ENCODE results near the gene TCTA. TPM values are rescaled to one million over a fixed set of nuclear protein-coding genes. Genes with fewer than 3 reads are reported as not detected.

TCTA gene
- total and polyA plus RNA-seq, 10 of the 15 experiments (the other 5 are each of a cell fraction or from before 2014, with no cell fraction given), result 6.5 to 30.5 (median 18.3) TPM

DNA sequence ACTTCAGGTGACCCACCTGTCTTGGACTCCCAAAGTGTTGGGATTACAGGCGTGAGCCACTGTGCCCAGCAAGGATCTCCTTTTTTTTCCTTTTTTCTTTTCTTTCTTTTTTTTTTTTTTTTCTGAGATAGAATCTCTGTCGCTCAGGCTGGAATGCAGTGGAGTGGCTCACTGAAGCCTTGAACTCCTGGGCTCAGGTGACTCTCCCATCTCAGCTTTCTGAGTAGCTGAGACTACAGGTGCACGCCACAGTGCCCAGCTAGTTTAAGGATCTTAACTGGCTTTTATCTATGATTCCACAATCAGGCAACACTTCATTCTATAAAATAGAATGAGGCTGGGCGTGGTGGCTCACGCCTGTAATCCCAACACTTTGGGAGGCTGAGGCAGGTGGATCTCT, 33.2 kb downstream of the TCTA start (continued):
- TF ChIP-seq NFXL1 (IDR thresholded peaks at IDR 0.05; ENCODE audit: borderline replicate concordance) (no peak), EZH2 (IDR thresholded peaks at IDR 0.05; ENCODE audit: borderline replicate concordance, control insufficient read depth, low read depth, low read length) (no peak), KAT2A (conservative IDR thresholded peaks at IDR 0.05; ENCODE audit: control insufficient read depth, low read depth, low read length) (no peak)

GRCh38 chr3:49453621-49454020, 41.4 kb downstream of the TCTA start:
- intact Hi-C loops (cut with micrococcal nuclease; ENCODE audit: unreplicated experiment), result loop anchor here (5.0 kb wide), 1 partner anchor 219 kb away; the partner anchor contains the start of gene APEH
- ATAC-seq (no peak), FAIRE-seq (no peak), DNase-seq (ENCODE audit: low read depth, low spot score) (no peak)
- no peak overlapping the region for H3K4me2 ChIP-seq (ENCODE audit: control insufficient read depth, insufficient read depth)
- POLR2A ChIA-PET, result interaction anchor here (1.7 kb wide), 1 partner anchor 219 kb away, joined by 4 read pairs; no protein-coding TSS in a partner anchor
- no peak overlapping the region for H3K27ac ChIP-seq (ENCODE audit: control insufficient read depth, insufficient read depth)
- TF ChIP-seq, protein P1, sequence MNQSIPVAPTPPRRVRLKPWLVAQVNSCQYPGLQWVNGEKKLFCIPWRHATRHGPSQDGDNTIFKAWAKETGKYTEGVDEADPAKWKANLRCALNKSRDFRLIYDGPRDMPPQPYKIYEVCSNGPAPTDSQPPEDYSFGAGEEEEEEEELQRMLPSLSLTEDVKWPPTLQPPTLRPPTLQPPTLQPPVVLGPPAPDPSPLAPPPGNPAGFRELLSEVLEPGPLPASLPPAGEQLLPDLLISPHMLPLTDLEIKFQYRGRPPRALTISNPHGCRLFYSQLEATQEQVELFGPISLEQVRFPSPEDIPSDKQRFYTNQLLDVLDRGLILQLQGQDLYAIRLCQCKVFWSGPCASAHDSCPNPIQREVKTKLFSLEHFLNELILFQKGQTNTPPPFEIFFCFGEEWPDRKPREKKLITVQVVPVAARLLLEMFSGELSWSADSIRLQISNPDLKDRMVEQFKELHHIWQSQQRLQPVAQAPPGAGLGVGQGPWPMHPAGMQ (IDR thresholded peaks at IDR 0.05; ENCODE audit: borderline replicate concordance), result no peak
- TF ChIP-seq NR2C2 (IDR thresholded peaks at IDR 0.05; ENCODE audit: borderline replicate concordance, control insufficient read depth, insufficient read length, low read depth), result no peak
- no peak for TF ChIP-seq GATAD2B (conservative IDR thresholded peaks at IDR 0.05; ENCODE audit: low read depth)
- H3K4me1 ChIP-seq (ENCODE audit: control insufficient read depth, insufficient read depth, low read length), result no peaks in the 10 kb centered on the region
- in situ Hi-C loops (cut with MboI), result no loop called here
- no peaks in the 10 kb centered on the region for H3K79me2 ChIP-seq (ENCODE audit: control insufficient read depth, insufficient read depth, low read length)
- no peaks in the 10 kb centered on the region for H3K27me3 ChIP-seq (replicated peaks in 1 of 2; ENCODE audit: control insufficient read depth in 2 of 2, insufficient read depth in 2 of 2, low read length in 1 of 2)
- CTCF ChIA-PET, result interaction anchor here (0.7 to 3.0 kb wide), 4 partner anchors 41 to 218 kb away, joined by 3 to 11 read pairs (median 4); no protein-coding TSS in a partner anchor
- BruUV-seq (replicated peaks), result no TSS peak
- RAD21 ChIA-PET (ENCODE audit: unreplicated experiment), result interaction anchor here (0.9 to 1.5 kb wide), 4 partner anchors 38 to 282 kb away, joined by 3 to 8 read pairs (median 4); partner anchors contain the start of gene KLHDC8B
- no peaks in the 10 kb centered on the region for H4K20me1 ChIP-seq (ENCODE audit: control insufficient read depth, insufficient read depth)
- 69% methylated on average over 4 of the region's 4 CpGs for WGBS (ENCODE audit: insufficient coverage, insufficient replicate concordance, low lambda C conversion rate, missing lambda C conversion rate)
- H3K4me3 ChIP-seq, result no peak overlapping the region
- H2AFZ ChIP-seq (ENCODE audit: control insufficient read depth, low read depth, low read length), result no peak overlapping the region
- no peaks in the 10 kb centered on the region for H3K9me3 ChIP-seq (replicated peaks; ENCODE audit: control insufficient read depth, insufficient read depth, low read length)
- no peaks in the 10 kb centered on the region for H3K36me3 ChIP-seq (ENCODE audit: control insufficient read depth in 2 of 2, insufficient read depth in 2 of 2, low read length in 1 of 2)
- no peak overlapping the region for H3K9ac ChIP-seq (ENCODE audit: control insufficient read depth, insufficient read depth, low read length)
- SMC1A ChIA-PET (ENCODE audit: uncharacterized antibody, unreplicated experiment), result interaction anchor here (0.6 to 1.7 kb wide), 3 partner anchors 39 to 1370 kb away, joined by 3 to 4 read pairs (median 4); partner anchors contain the start of gene KLHDC8B
